Measurements from ENCODE around the gene PHYKPL. TPM values are rescaled to one million over a fixed set of nuclear protein-coding genes. Genes with fewer than 3 reads are reported as not detected.
"Not testable (repeated sequence)": the region's sequence is repeated elsewhere in the genome, so short reads cannot be mapped to it uniquely, and the experiment has no call there.

The PHYKPL gene
- total and polyA plus RNA-seq, 4 donors, result 16.9 to 164 (median 80.2) TPM

GRCh38 chr5:178246624-178247279 is 14.2 kb upstream of the PHYKPL start:
- Histone ChIP-seq H3K4me1 (ENCODE audit: control insufficient read depth in 1 of 2, insufficient read depth in 2 of 2, low read length in 2 of 2) (no peaks in the 10 kb centered on the region), H3K36me3 (ENCODE audit: control insufficient read depth in 1 of 2, insufficient read depth in 2 of 2, low read length in 1 of 2) (no peaks in the 10 kb centered on the region), H3K9me3 (ENCODE audit: control insufficient read depth, low read length) (no peaks in the 10 kb centered on the region), H3K4me3 (ENCODE audit: low read length in 2 of 2) (no peak overlapping the region), H3K27ac (ENCODE audit: low read depth in 1 of 2, low read length in 2 of 2) (no peak overlapping the region), H3K27me3 (ENCODE audit: control insufficient read depth in 1 of 2, insufficient read depth in 2 of 2, low read length in 1 of 2) (no peaks in the 10 kb centered on the region)
- DNase-seq (no peak), ATAC-seq (ENCODE audit: low FRiP score) (no peak)
- 81 to 85% methylated on average over 15 of the region's 15 CpGs for WGBS, 2 donors
- intact Hi-C loops (cut with DNase I), result no loop called here

GRCh38 chr5:178245389-178245788 is 12.8 kb upstream of the PHYKPL start:
- H3K9me3 ChIP-seq (ENCODE audit: control insufficient read depth, low read length), result no peaks in the 10 kb centered on the region
- no peaks in the 10 kb centered on the region for H3K4me1 ChIP-seq (ENCODE audit: control insufficient read depth in 1 of 2, insufficient read depth in 2 of 2, low read length in 2 of 2)
- ATAC-seq (ENCODE audit: low FRiP score) (no peak), DNase-seq (no peak)
- intact Hi-C loops (cut with DNase I), result no loop called here
- H3K27ac ChIP-seq (ENCODE audit: low read depth in 1 of 2, low read length in 2 of 2), result no peak overlapping the region
- H3K4me3 ChIP-seq (ENCODE audit: low read length in 2 of 2), result no peak overlapping the region
- 84 to 88% methylated on average over 2 of the region's 2 CpGs for WGBS, 2 donors
- H3K36me3 ChIP-seq (ENCODE audit: control insufficient read depth in 1 of 2, insufficient read depth in 2 of 2, low read length in 1 of 2), result no peaks in the 10 kb centered on the region
- no peaks in the 10 kb centered on the region for H3K27me3 ChIP-seq (ENCODE audit: control insufficient read depth in 1 of 2, insufficient read depth in 2 of 2, low read length in 1 of 2)

GRCh38 chr5:178244576-178244975 is 12.0 kb upstream of the PHYKPL start:
- DNase-seq (no peak), ATAC-seq (ENCODE audit: low FRiP score) (no peak)
- Histone ChIP-seq H3K27me3 (ENCODE audit: control insufficient read depth in 1 of 2, insufficient read depth in 2 of 2, low read length in 1 of 2) (no peaks in the 10 kb centered on the region), H3K27ac (ENCODE audit: low read depth in 1 of 2, low read length in 2 of 2) (no peak overlapping the region), H3K36me3 (ENCODE audit: control insufficient read depth in 1 of 2, insufficient read depth in 2 of 2, low read length in 1 of 2) (no peaks in the 10 kb centered on the region), H3K4me1 (ENCODE audit: control insufficient read depth in 1 of 2, insufficient read depth in 2 of 2, low read length in 2 of 2) (no peaks in the 10 kb centered on the region), H3K4me3 (ENCODE audit: low read length in 2 of 2) (no peak overlapping the region), H3K9me3 (ENCODE audit: control insufficient read depth, low read length) (no peaks in the 10 kb centered on the region)
- 75 to 84% methylated on average over 2 of the region's 2 CpGs for WGBS, 2 donors
- intact Hi-C loops (cut with DNase I), result no loop called here

- no peaks in the 10 kb centered on the region for H3K36me3 ChIP-seq (ENCODE audit: control insufficient read depth in 1 of 2, insufficient read depth in 2 of 2, low read length in 1 of 2)
- no peaks in the 10 kb centered on the region for H3K27me3 ChIP-seq (ENCODE audit: control insufficient read depth in 1 of 2, insufficient read depth in 2 of 2, low read length in 1 of 2)
- ATAC-seq (ENCODE audit: low FRiP score) (no peak), DNase-seq (no peak)
- no peaks in the 10 kb centered on the region for H3K4me1 ChIP-seq (ENCODE audit: control insufficient read depth in 1 of 2, insufficient read depth in 2 of 2, low read length in 2 of 2)
- no peak overlapping the region for H3K4me3 ChIP-seq (ENCODE audit: low read length in 2 of 2)
- H3K27ac ChIP-seq (ENCODE audit: low read depth in 1 of 2, low read length in 2 of 2), result no peak overlapping the region
- no peaks in the 10 kb centered on the region for H3K9me3 ChIP-seq (ENCODE audit: control insufficient read depth, low read length)
- intact Hi-C loops (cut with DNase I), result no loop called here
- WGBS, 2 donors, result 74 to 78% methylated on average over 10 of the region's 10 CpGs
Measured at GRCh38 chr5:178242416-178242815, 9.8 kb upstream of the PHYKPL start.

- Histone ChIP-seq H3K27ac (ENCODE audit: low read depth in 1 of 2, low read length in 2 of 2) (no peak overlapping the region), H3K9me3 (ENCODE audit: control insufficient read depth, low read length) (no peaks in the 10 kb centered on the region), H3K27me3 (ENCODE audit: control insufficient read depth in 1 of 2, insufficient read depth in 2 of 2, low read length in 1 of 2) (no peaks in the 10 kb centered on the region), H3K4me3 (ENCODE audit: low read length in 2 of 2) (no peak overlapping the region), H3K4me1 (ENCODE audit: control insufficient read depth in 1 of 2, insufficient read depth in 2 of 2, low read length in 2 of 2) (no peaks in the 10 kb centered on the region), H3K36me3 (ENCODE audit: control insufficient read depth in 1 of 2, insufficient read depth in 2 of 2, low read length in 1 of 2) (no peaks in the 10 kb centered on the region)
- ATAC-seq (ENCODE audit: low FRiP score), result no peak
- no peak for DNase-seq
- intact Hi-C loops (cut with DNase I), result no loop called here
- WGBS, 2 donors, result 84 to 86% methylated on average over 14 to 15 of the region's 15 CpGs
Measured at GRCh38 chr5:178241688-178242231, 9.2 kb upstream of the PHYKPL start.

- Histone ChIP-seq H3K27ac (ENCODE audit: low read depth in 1 of 2, low read length in 2 of 2) (no peak overlapping the region), H3K36me3 (ENCODE audit: control insufficient read depth in 1 of 2, insufficient read depth in 2 of 2, low read length in 1 of 2) (no peaks in the 10 kb centered on the region), H3K4me1 (ENCODE audit: control insufficient read depth in 1 of 2, insufficient read depth in 2 of 2, low read length in 2 of 2) (no peaks in the 10 kb centered on the region), H3K27me3 (ENCODE audit: control insufficient read depth in 1 of 2, insufficient read depth in 2 of 2, low read length in 1 of 2) (no peaks in the 10 kb centered on the region), H3K9me3 (ENCODE audit: control insufficient read depth, low read length) (no peaks in the 10 kb centered on the region), H3K4me3 (ENCODE audit: low read length in 2 of 2) (no peak overlapping the region)
- DNase-seq (peak in 1 of 2 donors; percentile 79), ATAC-seq (ENCODE audit: low FRiP score) (peak; percentile 19)
- WGBS, 2 donors, result 72 to 73% methylated on average over 8 of the region's 8 CpGs
- intact Hi-C loops (cut with DNase I), result no loop called here
Measured at GRCh38 chr5:178241231-178241663, 8.6 kb upstream of the PHYKPL start.

GRCh38 chr5:178240766-178241165 is 8.2 kb upstream of the PHYKPL start:
- WGBS, 2 donors, result 90 to 91% methylated on average over 9 of the region's 9 CpGs

GRCh38 chr5:178240341-178240741 is 7.7 kb upstream of the PHYKPL start:
- Histone ChIP-seq H3K4me3 (ENCODE audit: low read length in 2 of 2) (no peak overlapping the region), H3K9me3 (ENCODE audit: control insufficient read depth, low read length) (no peaks in the 10 kb centered on the region), H3K36me3 (ENCODE audit: control insufficient read depth in 1 of 2, insufficient read depth in 2 of 2, low read length in 1 of 2) (no peaks in the 10 kb centered on the region), H3K27me3 (ENCODE audit: control insufficient read depth in 1 of 2, insufficient read depth in 2 of 2, low read length in 1 of 2) (no peaks in the 10 kb centered on the region), H3K4me1 (ENCODE audit: control insufficient read depth in 1 of 2, insufficient read depth in 2 of 2, low read length in 2 of 2) (no peaks in the 10 kb centered on the region), H3K27ac (ENCODE audit: low read depth in 1 of 2, low read length in 2 of 2) (no peak overlapping the region)
- WGBS, 2 donors, result 92 to 94% methylated on average over 15 to 19 of the region's 19 CpGs
- intact Hi-C loops (cut with DNase I), result no loop called here
- DNase-seq (peak in 1 of 2 donors; percentile 42), ATAC-seq (ENCODE audit: low FRiP score) (no peak)

More at GRCh38 chr5:178240766-178241165, 8.2 kb upstream of the PHYKPL start:
- DNase-seq, result no peak
- H3K9me3 ChIP-seq (ENCODE audit: control insufficient read depth, low read length), result no peaks in the 10 kb centered on the region
- ATAC-seq (ENCODE audit: low FRiP score), result no peak
- H3K4me1 ChIP-seq (ENCODE audit: control insufficient read depth in 1 of 2, insufficient read depth in 2 of 2, low read length in 2 of 2), result no peaks in the 10 kb centered on the region
- H3K27me3 ChIP-seq (ENCODE audit: control insufficient read depth in 1 of 2, insufficient read depth in 2 of 2, low read length in 1 of 2), result no peaks in the 10 kb centered on the region
- intact Hi-C loops (cut with DNase I), result no loop called here
- no peak overlapping the region for H3K27ac ChIP-seq (ENCODE audit: low read depth in 1 of 2, low read length in 2 of 2)
- no peak overlapping the region for H3K4me3 ChIP-seq (ENCODE audit: low read length in 2 of 2)
- no peaks in the 10 kb centered on the region for H3K36me3 ChIP-seq (ENCODE audit: control insufficient read depth in 1 of 2, insufficient read depth in 2 of 2, low read length in 1 of 2)

GRCh38 chr5:178239626-178240301 is 7.2 kb upstream of the PHYKPL start:
- H3K4me1 ChIP-seq (ENCODE audit: control insufficient read depth in 1 of 2, insufficient read depth in 2 of 2, low read length in 2 of 2); H3K27ac ChIP-seq (ENCODE audit: low read depth in 1 of 2, low read length in 2 of 2); H3K9me3 ChIP-seq (ENCODE audit: control insufficient read depth, low read length); intact Hi-C loops (cut with DNase I); H3K36me3 ChIP-seq (ENCODE audit: control insufficient read depth in 1 of 2, insufficient read depth in 2 of 2, low read length in 1 of 2); H3K27me3 ChIP-seq (ENCODE audit: control insufficient read depth in 1 of 2, insufficient read depth in 2 of 2, low read length in 1 of 2); H3K4me3 ChIP-seq (ENCODE audit: low read length in 2 of 2); ATAC-seq (ENCODE audit: low FRiP score): not testable (repeated sequence)
- 78 to 85% methylated on average over 12 to 16 of the region's 16 CpGs for WGBS, 2 donors
- peak in 1 of 2 donors; percentile 45 for DNase-seq
